ENCODE measurements around the gene ACSM3. TPM values are rescaled to one million over a fixed set of nuclear protein-coding genes. Genes with fewer than 3 reads are reported as not detected.
"Not testable (repeated sequence)": the region's sequence is repeated elsewhere in the genome, so short reads cannot be mapped to it uniquely, and the experiment has no call there.

The ACSM3 gene
- total RNA-seq, 1 donor from 2014 or later = 1.7 TPM

GRCh38 chr16:20749474-20749873, 14.3 kb upstream of the ACSM3 start:
- intact Hi-C loops (cut with DNase I) = loop anchor here (10.0 kb wide), 1 partner anchor 145 kb away; no protein-coding TSS in a partner anchor
- DNase-seq (ENCODE audit: low spot score) = no peak

- no peak for DNase-seq (ENCODE audit: low spot score)
- intact Hi-C loops (cut with DNase I) = no loop called here
Measured at GRCh38 chr16:20750558-20750957, 13.3 kb upstream of the ACSM3 start.

GRCh38 chr16:20753727-20754126, 10.1 kb upstream of the ACSM3 start:
- no peak for DNase-seq (ENCODE audit: low spot score)
- intact Hi-C loops (cut with DNase I) = no loop called here

GRCh38 chr16:20755238-20755637, 8.6 kb upstream of the ACSM3 start:
- intact Hi-C loops (cut with DNase I) = no loop called here
- DNase-seq (ENCODE audit: low spot score) = no peak

GRCh38 chr16:20755799-20756198, 8.0 kb upstream of the ACSM3 start:
- DNase-seq (ENCODE audit: low spot score); intact Hi-C loops (cut with DNase I): not testable (repeated sequence)

- intact Hi-C loops (cut with DNase I) = no loop called here
- no peak for DNase-seq (ENCODE audit: low spot score)
Measured at GRCh38 chr16:20760346-20760745, 3.5 kb upstream of the ACSM3 start.

- no peak for DNase-seq (ENCODE audit: low spot score)
- intact Hi-C loops (cut with DNase I) = no loop called here
Measured at GRCh38 chr16:20761175-20761574, 2.6 kb upstream of the ACSM3 start.

- no peak for DNase-seq (ENCODE audit: low spot score)
- intact Hi-C loops (cut with DNase I) = no loop called here
Measured at GRCh38 chr16:20762404-20763123, 1.2 kb upstream of the ACSM3 start.

- DNase-seq (ENCODE audit: low spot score); intact Hi-C loops (cut with DNase I): not testable (repeated sequence)
Measured at GRCh38 chr16:20764448-20764847, 634 bp downstream of the ACSM3 start.

- no peak for DNase-seq (ENCODE audit: low spot score)
Measured at GRCh38 chr16:20765732-20766131, 1.9 kb downstream of the ACSM3 start.

GRCh38 chr16:20766294-20766693, 2.5 kb downstream of the ACSM3 start:
- intact Hi-C loops (cut with DNase I) = no loop called here

More at GRCh38 chr16:20765732-20766131, 1.9 kb downstream of the ACSM3 start:
- intact Hi-C loops (cut with DNase I) = no loop called here

GRCh38 chr16:20767577-20767976, 3.8 kb downstream of the ACSM3 start:
- intact Hi-C loops (cut with DNase I) = no loop called here
- no peak for DNase-seq (ENCODE audit: low spot score)

More at GRCh38 chr16:20766294-20766693, 2.5 kb downstream of the ACSM3 start:
- DNase-seq (ENCODE audit: low spot score) = no peak

GRCh38 chr16:20768121-20768520, 4.3 kb downstream of the ACSM3 start:
- DNase-seq (ENCODE audit: low spot score) = no peak
- intact Hi-C loops (cut with DNase I) = no loop called here

GRCh38 chr16:20768818-20769217, 5.0 kb downstream of the ACSM3 start:
- no peak for DNase-seq (ENCODE audit: low spot score)
- intact Hi-C loops (cut with DNase I) = no loop called here

- DNase-seq (ENCODE audit: low spot score) = no peak
- intact Hi-C loops (cut with DNase I) = no loop called here
Measured at GRCh38 chr16:20773679-20774078, 9.9 kb downstream of the ACSM3 start.

- intact Hi-C loops (cut with DNase I) = no loop called here
- peak; percentile 75 for DNase-seq (ENCODE audit: low spot score)
Measured at GRCh38 chr16:20774703-20775362, 11.0 kb downstream of the ACSM3 start.

- intact Hi-C loops (cut with DNase I) = no loop called here
- DNase-seq (ENCODE audit: low spot score) = no peak
Measured at GRCh38 chr16:20781697-20782096, 17.9 kb downstream of the ACSM3 start.

GRCh38 chr16:20782470-20782869, 18.7 kb downstream of the ACSM3 start:
- intact Hi-C loops (cut with DNase I) = no loop called here
- no peak for DNase-seq (ENCODE audit: low spot score)

- no peak for DNase-seq (ENCODE audit: low spot score)
- intact Hi-C loops (cut with DNase I) = no loop called here
Measured at GRCh38 chr16:20784204-20784603, 20.4 kb downstream of the ACSM3 start.

GRCh38 chr16:20789130-20789529, 25.3 kb downstream of the ACSM3 start:
- DNase-seq (ENCODE audit: low spot score) = no peak
- intact Hi-C loops (cut with DNase I) = no loop called here

GRCh38 chr16:20791923-20792612, 28.3 kb downstream of the ACSM3 start:
- intact Hi-C loops (cut with DNase I) = no loop called here

More at GRCh38 chr16:20791923-20792612, 28.3 kb downstream of the ACSM3 start:
- DNase-seq (ENCODE audit: low spot score) = no peak
